ENCODE measurements around the gene POLD2.
"Not testable (repeated sequence)": the region's sequence is repeated elsewhere in the genome, so short reads cannot be mapped to it uniquely, and the experiment has no call there.

Gene POLD2

GRCh38 chr7:44123190-44124003 lies at the start of gene POLD2:
Gene POLD2, minus strand, starts transcription at chr7:44123548. Its CDS starts 1,495 bp downstream, at chr7:44122053.
- Histone ChIP-seq H3K27me3 (ENCODE audit: control insufficient read depth, insufficient read depth, low read length) (peaks cover 10% of the 10 kb centered on the region), H3K36me3 (ENCODE audit: control insufficient read depth, insufficient read depth, low read length) (peaks cover 19% of the 10 kb centered on the region), H3K9ac (ENCODE audit: low read depth, low read length) (peak within 1 kb of the TSS; percentile 61), H3K9me3 (ENCODE audit: control insufficient read depth, insufficient read depth, low read length) (no peaks in the 10 kb centered on the region), H3K4me1 (ENCODE audit: control insufficient read depth, insufficient read depth, low read length) (no peaks in the 10 kb centered on the region), H3K4me3 (ENCODE audit: low read depth, low read length) (peak within 1 kb of the TSS; percentile 88)

DNA sequence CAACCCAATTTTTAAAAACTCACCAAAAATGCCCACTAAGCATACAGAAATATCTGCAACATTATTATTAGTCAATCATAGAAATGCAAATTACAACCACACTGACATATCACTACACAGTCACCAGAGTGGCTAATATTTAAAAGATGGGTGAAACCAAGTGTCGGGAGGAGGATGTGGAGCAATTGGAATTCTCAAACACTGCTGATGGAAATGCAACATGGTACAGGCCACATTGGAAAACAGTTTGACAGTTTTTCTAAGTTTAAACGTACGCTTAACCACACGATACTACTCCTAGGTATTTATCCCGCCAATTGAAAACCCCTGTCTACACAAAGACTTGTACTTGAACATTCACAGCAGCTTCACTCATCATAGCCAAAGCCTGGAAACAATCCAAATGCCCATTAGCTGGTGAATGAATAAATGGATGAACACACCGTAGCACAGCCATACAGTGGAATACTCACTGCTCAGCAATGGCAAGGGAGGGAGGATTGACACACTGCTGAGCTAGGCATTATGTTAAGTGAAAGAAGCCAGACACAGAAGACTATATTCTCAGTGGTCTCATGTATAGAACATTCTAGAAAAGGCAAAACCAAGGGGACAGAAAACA lies 49.6 kb upstream of the POLD2 start:
- Histone ChIP-seq H3K9ac (ENCODE audit: low read depth, low read length) (no peak overlapping the region), H3K36me3 (ENCODE audit: control insufficient read depth, insufficient read depth, low read length) (no peaks in the 10 kb centered on the region), H3K4me3 (ENCODE audit: low read depth, low read length) (no peak overlapping the region), H3K4me1 (ENCODE audit: control insufficient read depth, insufficient read depth, low read length) (peaks cover 4% of the 10 kb centered on the region), H3K27me3 (ENCODE audit: control insufficient read depth, insufficient read depth, low read length) (no peaks in the 10 kb centered on the region), H3K9me3 (ENCODE audit: control insufficient read depth, insufficient read depth, low read length) (no peaks in the 10 kb centered on the region)

- peaks cover 3% of the 10 kb centered on the region for H3K4me1 ChIP-seq (ENCODE audit: control insufficient read depth, insufficient read depth, low read length)
- H3K36me3 ChIP-seq (ENCODE audit: control insufficient read depth, insufficient read depth, low read length), result no peaks in the 10 kb centered on the region
- H3K9me3 ChIP-seq (ENCODE audit: control insufficient read depth, insufficient read depth, low read length), result no peaks in the 10 kb centered on the region
- H3K27me3 ChIP-seq (ENCODE audit: control insufficient read depth, insufficient read depth, low read length), result no peaks in the 10 kb centered on the region
- no peak overlapping the region for H3K9ac ChIP-seq (ENCODE audit: low read depth, low read length)
- no peak overlapping the region for H3K4me3 ChIP-seq (ENCODE audit: low read depth, low read length)
These were observed 49.0 kb upstream of the POLD2 start for GRCh38 chr7:44172352-44172751.

DNA sequence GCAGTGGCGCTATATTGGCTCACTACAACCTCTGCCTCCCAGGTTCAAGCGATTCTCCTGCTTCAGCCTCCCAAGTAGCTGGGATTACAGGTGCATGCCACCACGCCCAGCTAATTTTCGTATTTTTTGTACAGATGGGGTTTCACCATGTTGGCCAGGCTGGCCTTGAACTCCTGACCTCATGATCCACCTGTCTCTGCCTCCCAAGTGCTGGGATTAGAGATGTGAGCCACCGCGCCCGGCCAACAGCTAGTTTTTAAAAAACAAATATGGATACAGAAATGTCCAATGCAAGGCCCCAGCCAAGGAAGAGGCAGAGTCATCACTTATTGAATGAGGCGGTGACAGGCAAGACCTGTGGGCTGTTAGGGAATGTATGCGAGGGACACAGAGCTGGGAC lies 48.6 kb upstream of the POLD2 start:
- H3K4me1 ChIP-seq (ENCODE audit: control insufficient read depth, insufficient read depth, low read length); H3K9ac ChIP-seq (ENCODE audit: low read depth, low read length); H3K36me3 ChIP-seq (ENCODE audit: control insufficient read depth, insufficient read depth, low read length); H3K9me3 ChIP-seq (ENCODE audit: control insufficient read depth, insufficient read depth, low read length); H3K4me3 ChIP-seq (ENCODE audit: low read depth, low read length); H3K27me3 ChIP-seq (ENCODE audit: control insufficient read depth, insufficient read depth, low read length): not testable (repeated sequence)

- H3K4me3 ChIP-seq (ENCODE audit: low read depth, low read length), result no peak overlapping the region
- no peaks in the 10 kb centered on the region for H3K4me1 ChIP-seq (ENCODE audit: control insufficient read depth, insufficient read depth, low read length)
- no peak overlapping the region for H3K9ac ChIP-seq (ENCODE audit: low read depth, low read length)
- H3K9me3 ChIP-seq (ENCODE audit: control insufficient read depth, insufficient read depth, low read length), result no peaks in the 10 kb centered on the region
- H3K27me3 ChIP-seq (ENCODE audit: control insufficient read depth, insufficient read depth, low read length), result no peaks in the 10 kb centered on the region
- H3K36me3 ChIP-seq (ENCODE audit: control insufficient read depth, insufficient read depth, low read length), result no peaks in the 10 kb centered on the region
These were observed 44.6 kb upstream of the POLD2 start for GRCh38 chr7:44167920-44168319.

- no peaks in the 10 kb centered on the region for H3K9me3 ChIP-seq (ENCODE audit: control insufficient read depth, insufficient read depth, low read length)
- no peaks in the 10 kb centered on the region for H3K36me3 ChIP-seq (ENCODE audit: control insufficient read depth, insufficient read depth, low read length)
- no peak overlapping the region for H3K4me3 ChIP-seq (ENCODE audit: low read depth, low read length)
- no peaks in the 10 kb centered on the region for H3K4me1 ChIP-seq (ENCODE audit: control insufficient read depth, insufficient read depth, low read length)
- H3K9ac ChIP-seq (ENCODE audit: low read depth, low read length), result no peak overlapping the region
- no peaks in the 10 kb centered on the region for H3K27me3 ChIP-seq (ENCODE audit: control insufficient read depth, insufficient read depth, low read length)
These were observed 40.2 kb upstream of the POLD2 start for GRCh38 chr7:44163591-44163990.

GRCh38 chr7:44162785-44163395 lies 39.5 kb upstream of the POLD2 start:
- no peaks in the 10 kb centered on the region for H3K27me3 ChIP-seq (ENCODE audit: control insufficient read depth, insufficient read depth, low read length)
- H3K9ac ChIP-seq (ENCODE audit: low read depth, low read length), result no peak overlapping the region
- no peaks in the 10 kb centered on the region for H3K4me1 ChIP-seq (ENCODE audit: control insufficient read depth, insufficient read depth, low read length)
- no peaks in the 10 kb centered on the region for H3K36me3 ChIP-seq (ENCODE audit: control insufficient read depth, insufficient read depth, low read length)
- H3K9me3 ChIP-seq (ENCODE audit: control insufficient read depth, insufficient read depth, low read length), result no peaks in the 10 kb centered on the region
- H3K4me3 ChIP-seq (ENCODE audit: low read depth, low read length), result no peak overlapping the region

DNA sequence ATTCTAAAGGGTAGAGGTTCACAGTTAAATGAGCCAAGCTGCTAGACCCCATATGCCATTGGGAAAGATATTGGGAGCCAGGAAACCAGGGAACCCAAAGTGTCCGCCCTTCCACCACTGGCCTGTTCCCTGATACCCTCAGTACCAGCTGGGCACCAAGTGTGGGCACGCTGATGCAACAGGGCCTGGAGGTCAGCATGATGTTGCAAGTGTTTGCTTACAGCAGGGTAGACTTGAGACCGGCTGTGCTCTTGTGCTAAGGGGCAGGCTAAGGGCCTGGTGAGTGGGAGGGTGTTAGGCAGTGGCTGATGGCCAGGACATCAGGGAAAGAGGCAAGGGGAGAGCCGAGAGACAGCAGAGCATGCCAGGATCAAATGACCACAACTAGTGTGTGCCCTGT lies 38.8 kb upstream of the POLD2 start:
- Histone ChIP-seq H3K4me3 (ENCODE audit: low read depth, low read length) (no peak overlapping the region), H3K27me3 (ENCODE audit: control insufficient read depth, insufficient read depth, low read length) (no peaks in the 10 kb centered on the region), H3K36me3 (ENCODE audit: control insufficient read depth, insufficient read depth, low read length) (no peaks in the 10 kb centered on the region), H3K9me3 (ENCODE audit: control insufficient read depth, insufficient read depth, low read length) (no peaks in the 10 kb centered on the region), H3K4me1 (ENCODE audit: control insufficient read depth, insufficient read depth, low read length) (no peaks in the 10 kb centered on the region), H3K9ac (ENCODE audit: low read depth, low read length) (no peak overlapping the region)

DNA sequence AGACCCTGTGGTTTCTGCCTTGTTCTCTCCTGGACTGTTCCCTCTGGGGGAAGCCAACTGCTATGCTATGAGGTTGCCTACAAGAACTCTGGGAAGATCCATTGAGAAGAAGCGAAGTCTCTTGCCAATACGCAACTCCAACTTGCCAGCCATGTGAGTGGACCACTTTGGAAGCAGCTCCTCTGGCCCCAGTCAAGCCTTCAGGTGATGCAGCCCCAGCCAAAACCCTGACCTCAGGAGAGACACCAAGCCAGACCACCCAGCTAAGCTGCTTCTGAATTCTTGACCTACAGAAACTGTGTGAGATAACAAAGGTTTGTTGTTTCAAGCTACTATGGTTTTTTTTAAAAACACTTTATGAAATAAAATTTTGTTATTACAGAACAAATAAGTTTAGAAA lies 38.0 kb upstream of the POLD2 start:
- Histone ChIP-seq H3K36me3 (ENCODE audit: control insufficient read depth, insufficient read depth, low read length) (no peaks in the 10 kb centered on the region), H3K9ac (ENCODE audit: low read depth, low read length) (no peak overlapping the region), H3K9me3 (ENCODE audit: control insufficient read depth, insufficient read depth, low read length) (no peaks in the 10 kb centered on the region), H3K27me3 (ENCODE audit: control insufficient read depth, insufficient read depth, low read length) (no peaks in the 10 kb centered on the region), H3K4me3 (ENCODE audit: low read depth, low read length) (no peak overlapping the region), H3K4me1 (ENCODE audit: control insufficient read depth, insufficient read depth, low read length) (no peaks in the 10 kb centered on the region)

- Histone ChIP-seq H3K4me3 (ENCODE audit: low read depth, low read length) (no peak overlapping the region), H3K36me3 (ENCODE audit: control insufficient read depth, insufficient read depth, low read length) (no peaks in the 10 kb centered on the region), H3K4me1 (ENCODE audit: control insufficient read depth, insufficient read depth, low read length) (no peaks in the 10 kb centered on the region), H3K9me3 (ENCODE audit: control insufficient read depth, insufficient read depth, low read length) (no peaks in the 10 kb centered on the region), H3K9ac (ENCODE audit: low read depth, low read length) (no peak overlapping the region), H3K27me3 (ENCODE audit: control insufficient read depth, insufficient read depth, low read length) (no peaks in the 10 kb centered on the region)
These were observed 36.7 kb upstream of the POLD2 start for GRCh38 chr7:44159824-44160630.

GRCh38 chr7:44158873-44159631 lies 35.7 kb upstream of the POLD2 start:
- Histone ChIP-seq H3K9ac (ENCODE audit: low read depth, low read length) (no peak overlapping the region), H3K4me1 (ENCODE audit: control insufficient read depth, insufficient read depth, low read length) (no peaks in the 10 kb centered on the region), H3K4me3 (ENCODE audit: low read depth, low read length) (no peak overlapping the region), H3K27me3 (ENCODE audit: control insufficient read depth, insufficient read depth, low read length) (no peaks in the 10 kb centered on the region), H3K9me3 (ENCODE audit: control insufficient read depth, insufficient read depth, low read length) (no peaks in the 10 kb centered on the region), H3K36me3 (ENCODE audit: control insufficient read depth, insufficient read depth, low read length) (no peaks in the 10 kb centered on the region)

Measured in iPS-15b (cell line).